Gastroesophageal sphincter (tissue), 4 donors: ENCODE measurements around the gene PIGL. TPM values are rescaled to one million over a fixed set of nuclear protein-coding genes. Genes with fewer than 3 reads are reported as not detected.

Experiments
- ATAC-seq: fragments of 150-250 bp; one replicate; pipeline ENCODE4 v1.9.1; 2016; ENCODE audit warnings: mild to moderate bottlenecking, moderate library complexity
- H3K27ac ChIP-seq, 4 donors: fragments of 200-600 bp; sonication (generic) in 3 of 4; 1 replicate in 3 of 4; 2 replicates in 1 of 4; pipeline ENCODE4 v1.5.1; 2016 to 2019
- H3K27me3 ChIP-seq: fragments of 200-600 bp; sonication (generic); one replicate; pipeline ENCODE4 v1.5.1; 2019
- H3K36me3 ChIP-seq, 2 donors: fragments of 200-600 bp; sonication (generic); one replicate each; pipeline ENCODE4 v1.5.1; 2019; ENCODE audit warnings: control low read depth in 1 of 2
- H3K4me1 ChIP-seq, 3 donors: fragments of 200-600 bp; sonication (generic); 1 replicate in 2 of 3; 2 replicates in 1 of 3; pipeline ENCODE4 v1.5.1; 2016 to 2019; ENCODE audit warnings: control low read depth in 2 of 3
- H3K4me3 ChIP-seq, 2 donors: fragments of 200-600 bp; sonication (generic); one replicate each; pipeline ENCODE4 v1.5.1; 2019; ENCODE audit warnings: mild to moderate bottlenecking in 1 of 2, moderate library complexity in 1 of 2
- H3K9me3 ChIP-seq, 3 donors: fragments of 200-600 bp; sonication (generic); one replicate each; pipeline ENCODE4 v1.5.1; 2017 to 2019; ENCODE audit warnings: control low read depth in 2 of 3
- EP300 ChIP-seq: sonication (generic); formaldehyde crosslinking; IDR thresholded peaks from one replicate; pipeline ENCODE4 v1.6.1; 2017; ENCODE audit warnings: antibody characterized with exemption, mild to moderate bottlenecking
- POLR2A ChIP-seq, 2 donors: fragments of 450-650 bp; IDR thresholded peaks; one replicate each; pipeline ENCODE4 v1.6.1; 2017; ENCODE audit warnings: antibody characterized with exemption in 2 of 2, mild to moderate bottlenecking in 2 of 2, moderate library complexity in 1 of 2
- POLR2AphosphoS5 ChIP-seq: sonication (generic); formaldehyde crosslinking; IDR thresholded peaks from one replicate; pipeline ENCODE4 v1.6.1; 2017; ENCODE audit warnings: antibody characterized with exemption
- whole genome bisulfite sequencing, 2 donors: methylation state at CpG; one replicate each; pipeline ENCODE4 v1.1.5; 2018; ENCODE audit warnings: low coverage in 1 of 2; 5-methylcytosine and 5-hydroxymethylcytosine counted together
- total RNA-seq, 4 donors: library from RNA; depleted of rRNA; stranded (reverse); fragments of >200 nt; gene quantifications; one replicate each; pipeline ENCODE4 v1.1.0, GENCODE V29; 2016
- TF ChIP-seq, protein P1 (sequence below), 4 experiments: fragments of 200-600 bp in 2 of 4; fragments of 450-650 bp in 2 of 4; sonication (generic) in 1 of 4; IDR thresholded peaks; one replicate each; pipeline ENCODE4 v1.5.1; 2017 to 2019; ENCODE audit warnings: antibody characterized with exemption in 4 of 4, mild to moderate bottlenecking in 2 of 4, moderate library complexity in 2 of 4

The PIGL gene
- total RNA-seq, 4 donors from 2014 or later = 5.6 to 73.0 (median 29.6) TPM

DNA sequence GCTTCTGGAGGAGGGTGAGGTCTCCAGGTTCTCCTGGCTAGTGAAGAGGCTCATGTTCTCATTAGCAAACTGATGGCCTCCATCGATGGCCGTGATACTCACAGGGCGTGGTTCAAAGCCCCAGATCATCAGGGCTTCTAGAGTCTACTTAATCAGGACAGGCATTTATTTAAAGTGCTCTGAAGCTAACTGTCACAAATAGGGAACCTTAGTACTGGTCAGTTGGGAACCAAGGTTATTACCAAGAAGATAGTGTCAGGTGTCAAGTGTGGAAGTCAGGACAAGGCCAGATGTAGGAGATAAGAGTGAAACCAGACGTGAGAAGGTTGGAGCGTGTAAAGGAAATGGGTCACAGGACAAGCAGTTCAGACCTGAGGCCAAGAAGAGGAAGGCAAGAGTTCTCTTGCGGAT is 56.9 kb downstream of the PIGL start:
- H3K27ac ChIP-seq = no peak overlapping the region
- TF ChIP-seq POLR2A (IDR thresholded peaks at IDR 0.05) = no peak
- TF ChIP-seq POLR2AphosphoS5 = no peak
- TF ChIP-seq, protein P1, sequence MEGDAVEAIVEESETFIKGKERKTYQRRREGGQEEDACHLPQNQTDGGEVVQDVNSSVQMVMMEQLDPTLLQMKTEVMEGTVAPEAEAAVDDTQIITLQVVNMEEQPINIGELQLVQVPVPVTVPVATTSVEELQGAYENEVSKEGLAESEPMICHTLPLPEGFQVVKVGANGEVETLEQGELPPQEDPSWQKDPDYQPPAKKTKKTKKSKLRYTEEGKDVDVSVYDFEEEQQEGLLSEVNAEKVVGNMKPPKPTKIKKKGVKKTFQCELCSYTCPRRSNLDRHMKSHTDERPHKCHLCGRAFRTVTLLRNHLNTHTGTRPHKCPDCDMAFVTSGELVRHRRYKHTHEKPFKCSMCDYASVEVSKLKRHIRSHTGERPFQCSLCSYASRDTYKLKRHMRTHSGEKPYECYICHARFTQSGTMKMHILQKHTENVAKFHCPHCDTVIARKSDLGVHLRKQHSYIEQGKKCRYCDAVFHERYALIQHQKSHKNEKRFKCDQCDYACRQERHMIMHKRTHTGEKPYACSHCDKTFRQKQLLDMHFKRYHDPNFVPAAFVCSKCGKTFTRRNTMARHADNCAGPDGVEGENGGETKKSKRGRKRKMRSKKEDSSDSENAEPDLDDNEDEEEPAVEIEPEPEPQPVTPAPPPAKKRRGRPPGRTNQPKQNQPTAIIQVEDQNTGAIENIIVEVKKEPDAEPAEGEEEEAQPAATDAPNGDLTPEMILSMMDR (IDR thresholded peaks at IDR 0.05) = no peak
- TF ChIP-seq EP300 = no peak
- no peaks in the 10 kb centered on the region for H3K27me3 ChIP-seq
- H3K9me3 ChIP-seq = no peaks in the 10 kb centered on the region
- peaks cover 0 to 2% of the 10 kb centered on the region in 2 donors for H3K36me3 ChIP-seq
- WGBS, 2 donors = 82 to 83% methylated on average over 5 to 6 of the region's 6 CpGs
- no peak for ATAC-seq
- no peaks in the 10 kb centered on the region for H3K4me1 ChIP-seq
- H3K4me3 ChIP-seq = no peak overlapping the region

DNA sequence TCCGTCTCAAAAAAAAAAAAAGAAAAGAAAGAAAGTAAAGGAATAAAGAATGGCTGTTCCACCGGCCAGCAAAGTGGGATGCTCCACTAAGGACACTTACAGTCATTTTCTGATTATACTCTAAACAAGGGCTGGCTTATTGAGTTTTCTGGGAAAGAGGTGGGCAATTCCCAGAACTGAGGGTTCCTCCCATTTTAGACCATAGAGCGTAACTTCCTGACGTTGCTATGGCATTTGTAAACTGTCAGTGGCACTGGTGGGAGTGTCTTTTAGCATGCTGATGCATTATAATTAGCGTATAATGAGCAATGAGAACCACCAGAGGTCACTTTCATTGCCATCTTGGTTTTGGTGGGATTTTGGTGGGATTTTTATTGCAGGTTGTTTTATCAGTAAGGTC is 58.0 kb downstream of the PIGL start:
- Histone ChIP-seq H3K4me1 (no peaks in the 10 kb centered on the region), H3K4me3 (no peak overlapping the region), H3K9me3 (no peaks in the 10 kb centered on the region), H3K27me3 (no peaks in the 10 kb centered on the region), H3K36me3 (peaks cover 0 to 5% of the 10 kb centered on the region in 2 donors), H3K27ac (no peak overlapping the region)
- ATAC-seq = no peak
- TF ChIP-seq EP300 = no peak
- no peak for TF ChIP-seq POLR2A (IDR thresholded peaks at IDR 0.05)
- TF ChIP-seq, protein P1 (IDR thresholded peaks at IDR 0.05) = no peak
- no peak for TF ChIP-seq POLR2AphosphoS5
- 86 to 87% methylated on average over 4 of the region's 5 CpGs for WGBS, 2 donors

DNA sequence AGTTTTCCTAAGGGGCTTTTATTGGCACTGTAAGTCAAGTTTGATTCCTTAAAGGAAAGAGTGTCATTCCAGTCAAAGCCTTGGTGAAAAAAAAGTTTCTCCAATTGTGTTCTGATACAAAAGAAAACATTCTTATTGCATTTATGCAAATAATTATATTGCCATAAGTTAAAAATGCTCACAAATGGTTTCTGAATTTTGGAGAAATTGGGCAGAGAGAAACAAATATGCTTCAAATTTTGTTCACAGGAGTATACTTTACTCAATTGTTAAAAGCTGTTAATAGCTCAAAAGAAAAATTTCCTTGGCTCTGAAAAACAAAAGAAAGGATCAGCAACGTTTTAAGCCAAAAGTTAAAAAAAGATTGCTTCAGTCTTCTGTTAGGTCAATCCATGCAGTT is 60.2 kb downstream of the PIGL start:
- no peak overlapping the region for H3K4me3 ChIP-seq
- no peaks in the 10 kb centered on the region for H3K27me3 ChIP-seq
- H3K27ac ChIP-seq = no peak overlapping the region
- no peaks in the 10 kb centered on the region for H3K4me1 ChIP-seq
- TF ChIP-seq EP300 = no peak
- TF ChIP-seq POLR2AphosphoS5 = no peak
- TF ChIP-seq POLR2A (IDR thresholded peaks at IDR 0.05) = no peak
- TF ChIP-seq, protein P1 (IDR thresholded peaks at IDR 0.05) = no peak
- ATAC-seq = no peak
- H3K9me3 ChIP-seq = no peaks in the 10 kb centered on the region
- 25 to 45% methylated on average over 1 of the region's 1 CpG for WGBS, 2 donors
- peaks cover 0 to 5% of the 10 kb centered on the region in 2 donors for H3K36me3 ChIP-seq

DNA sequence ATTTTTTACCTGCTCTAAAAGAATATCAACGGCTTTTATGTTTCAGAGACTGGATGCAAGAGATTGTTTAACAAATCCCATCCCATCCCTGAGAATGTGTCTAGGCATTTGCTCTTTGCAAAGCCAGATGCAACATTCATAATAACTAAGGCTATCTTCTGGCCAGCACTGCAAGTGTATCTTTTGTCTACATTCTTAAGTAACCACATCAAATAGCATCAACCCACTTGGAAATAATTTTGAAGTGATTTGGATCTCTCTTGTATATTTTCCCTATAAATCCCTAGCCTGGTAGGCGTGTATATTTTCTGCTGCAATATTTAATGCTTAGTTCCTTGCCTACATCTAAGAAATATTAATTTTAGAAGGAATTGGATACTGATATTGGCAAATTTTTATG is 64.3 kb downstream of the PIGL start:
- ATAC-seq = no peak

DNA sequence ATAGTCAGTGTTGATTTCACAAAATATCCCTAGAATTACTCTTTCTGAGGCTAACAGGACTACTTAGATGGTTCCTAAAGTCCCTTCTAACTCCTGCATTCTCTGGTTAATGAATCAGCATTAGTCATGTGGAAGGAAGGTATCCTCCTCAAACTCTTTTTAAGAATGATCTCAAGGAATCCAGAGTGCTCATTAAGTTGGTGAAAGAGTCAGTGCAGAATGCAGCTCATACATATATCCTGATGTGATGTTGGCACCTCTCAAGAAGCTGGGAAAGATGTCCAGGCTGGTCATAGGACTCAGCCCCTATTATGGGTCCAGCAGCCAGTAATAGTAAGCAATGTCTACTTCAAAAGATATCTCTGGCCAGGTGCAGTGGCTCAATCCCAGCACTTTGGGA is 65.5 kb downstream of the PIGL start:
- Histone ChIP-seq H3K4me3 (no peak overlapping the region), H3K9me3 (no peaks in the 10 kb centered on the region), H3K4me1 (peaks cover 4 to 28% (median 23%) of the 10 kb centered on the region in 3 donors), H3K27me3 (no peaks in the 10 kb centered on the region), H3K36me3 (peaks cover 0 to 5% of the 10 kb centered on the region in 2 donors), H3K27ac (no peak overlapping the region)
- TF ChIP-seq POLR2A (IDR thresholded peaks at IDR 0.05) (no peak), EP300 (no peak), POLR2AphosphoS5 (no peak)
- TF ChIP-seq, protein P1 (IDR thresholded peaks at IDR 0.05) = no peak
- ATAC-seq = no peak

More for the DNA sequence above, 64.3 kb downstream of the PIGL start:
- H3K4me1 ChIP-seq = peaks cover 0 to 16% (median 11%) of the 10 kb centered on the region in 3 donors
- 52 to 67% methylated on average over 2 of the region's 2 CpGs for WGBS, 2 donors
- H3K9me3 ChIP-seq = no peaks in the 10 kb centered on the region
- H3K36me3 ChIP-seq = peaks cover 0 to 5% of the 10 kb centered on the region in 2 donors
- H3K27me3 ChIP-seq = no peaks in the 10 kb centered on the region
- H3K4me3 ChIP-seq = no peak overlapping the region
- TF ChIP-seq POLR2A (IDR thresholded peaks at IDR 0.05) (no peak), EP300 (no peak), POLR2AphosphoS5 (no peak)
- TF ChIP-seq, protein P1 (IDR thresholded peaks at IDR 0.05) = no peak
- no peak overlapping the region for H3K27ac ChIP-seq
